ENCODE results near the gene LDLRAD4.

DNA sequence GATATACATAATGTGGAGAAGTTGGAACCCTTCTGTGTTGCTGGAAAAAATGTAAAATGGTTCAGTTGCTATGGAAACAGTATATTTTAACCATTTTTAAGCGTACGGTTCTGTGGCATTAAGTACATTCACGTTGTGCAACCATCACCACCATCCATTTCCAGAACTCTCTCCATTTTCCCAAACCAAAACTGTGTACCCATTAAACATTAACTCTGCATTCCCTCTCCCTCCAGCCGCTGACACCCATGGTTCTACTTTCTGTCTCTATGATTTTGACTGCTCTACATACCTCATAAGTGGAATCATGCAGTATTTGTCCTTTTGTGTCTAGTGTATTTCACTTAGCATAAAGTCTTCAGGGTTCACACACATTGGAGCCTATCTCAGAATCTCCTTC is 67.3 kb downstream of the LDLRAD4 start:
- TF ChIP-seq, protein P1, sequence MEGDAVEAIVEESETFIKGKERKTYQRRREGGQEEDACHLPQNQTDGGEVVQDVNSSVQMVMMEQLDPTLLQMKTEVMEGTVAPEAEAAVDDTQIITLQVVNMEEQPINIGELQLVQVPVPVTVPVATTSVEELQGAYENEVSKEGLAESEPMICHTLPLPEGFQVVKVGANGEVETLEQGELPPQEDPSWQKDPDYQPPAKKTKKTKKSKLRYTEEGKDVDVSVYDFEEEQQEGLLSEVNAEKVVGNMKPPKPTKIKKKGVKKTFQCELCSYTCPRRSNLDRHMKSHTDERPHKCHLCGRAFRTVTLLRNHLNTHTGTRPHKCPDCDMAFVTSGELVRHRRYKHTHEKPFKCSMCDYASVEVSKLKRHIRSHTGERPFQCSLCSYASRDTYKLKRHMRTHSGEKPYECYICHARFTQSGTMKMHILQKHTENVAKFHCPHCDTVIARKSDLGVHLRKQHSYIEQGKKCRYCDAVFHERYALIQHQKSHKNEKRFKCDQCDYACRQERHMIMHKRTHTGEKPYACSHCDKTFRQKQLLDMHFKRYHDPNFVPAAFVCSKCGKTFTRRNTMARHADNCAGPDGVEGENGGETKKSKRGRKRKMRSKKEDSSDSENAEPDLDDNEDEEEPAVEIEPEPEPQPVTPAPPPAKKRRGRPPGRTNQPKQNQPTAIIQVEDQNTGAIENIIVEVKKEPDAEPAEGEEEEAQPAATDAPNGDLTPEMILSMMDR (IDR thresholded peaks at IDR 0.05), result no peak
- TF ChIP-seq POLR2A (IDR thresholded peaks at IDR 0.05), result no peak

All from lower leg skin (tissue), 3 donors.